Esophagus squamous epithelium (tissue), 4 donors: ENCODE measurements around the gene PTPRD.

ENCODE experiments used
- CTCF ChIP-seq, 6 experiments: fragments of 450-650 bp in 4 of 6; fragments of 200-600 bp in 2 of 6; sonication (generic) in 2 of 6; IDR thresholded peaks; one replicate each; pipeline ENCODE4 v1.5.1; 2016 to 2019; ENCODE audit warnings: antibody characterized with exemption in 6 of 6, mild to moderate bottlenecking in 4 of 6, moderate library complexity in 4 of 6
- POLR2A ChIP-seq, 4 donors: fragments of 450-650 bp; IDR thresholded peaks; one replicate each; pipeline ENCODE4 v1.6.1; 2017; ENCODE audit warnings: antibody characterized with exemption in 4 of 4, mild to moderate bottlenecking in 4 of 4, moderate library complexity in 3 of 4

DNA sequence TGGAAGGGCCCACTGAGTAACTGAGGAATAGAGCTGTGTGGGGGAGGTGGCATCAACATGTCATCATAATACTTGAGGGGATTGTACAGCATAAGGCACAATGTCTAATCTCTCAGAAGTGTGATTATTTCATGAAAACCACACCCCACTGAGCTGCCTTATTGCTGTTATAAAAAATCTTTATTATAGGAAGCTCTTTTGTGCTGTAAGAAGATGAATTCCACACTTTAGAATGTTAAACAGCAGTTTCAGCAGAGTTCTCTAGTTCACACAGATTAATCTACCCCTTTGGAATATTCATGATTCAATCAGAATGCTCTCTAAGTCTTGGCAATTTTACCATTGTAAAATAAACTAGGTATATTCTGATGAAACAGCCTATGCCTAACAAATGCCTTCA, 1389.6 kb downstream of the PTPRD start:
- TF ChIP-seq CTCF (IDR thresholded peaks at IDR 0.05) (no peak), POLR2A (IDR thresholded peaks at IDR 0.05) (no peak)
